HL-60 (cell line): ENCODE measurements around the gene FRZB.

Experiments used
- DNase-seq, 2 experiments: peaks; one replicate each; pipeline ENCODE4 v3.0.0-alpha.2; 2010 to 2020; ENCODE audit warnings: low read depth in 1 of 2, low spot score in 1 of 2
- H3K27ac ChIP-seq: fragments of 250-450 bp; sonication (Bioruptor Pico); replicated peaks from 2 replicates; pipeline ENCODE4 v1.5.1; 2020; ENCODE audit warnings: mild to moderate bottlenecking, moderate library complexity
- H3K27me3 ChIP-seq: fragments of 250-450 bp; sonication (Bioruptor Pico); 2 replicates; pipeline ENCODE4 v1.5.1; 2021; ENCODE audit warnings: mild to moderate bottlenecking, moderate library complexity; ENCODE audit not compliant: insufficient read depth, poor library complexity, severe bottlenecking
- H3K4me3 ChIP-seq: replicated peaks from 2 replicates; pipeline ENCODE4 v1.5.1; 2011; ENCODE audit warnings: mild to moderate bottlenecking, control low read depth, low read length; ENCODE audit not compliant: insufficient read depth
- GABPA ChIP-seq: IDR thresholded peaks from 2 replicates; pipeline ENCODE4 v1.6.1; 2012; ENCODE audit warnings: low read depth
- POLR2AphosphoS5 ChIP-seq: IDR thresholded peaks from 2 replicates; pipeline ENCODE4 v1.6.1; 2012; ENCODE audit warnings: low read depth
- REST ChIP-seq: IDR thresholded peaks from 2 replicates; pipeline ENCODE4 v1.6.1; 2012; ENCODE audit warnings: low read depth; ENCODE audit not compliant: insufficient replicate concordance
- SPI1 ChIP-seq: IDR thresholded peaks from 2 replicates; pipeline ENCODE4 v1.6.1; 2012; ENCODE audit warnings: low read depth, mild to moderate bottlenecking, borderline replicate concordance
- TF ChIP-seq, protein P1 (sequence below): IDR thresholded peaks from one replicate; pipeline ENCODE4 v1.5.1; 2011; ENCODE audit warnings: low read length, control low read depth, inconsistent platforms; ENCODE audit not compliant: insufficient read depth

The FRZB gene

DNA sequence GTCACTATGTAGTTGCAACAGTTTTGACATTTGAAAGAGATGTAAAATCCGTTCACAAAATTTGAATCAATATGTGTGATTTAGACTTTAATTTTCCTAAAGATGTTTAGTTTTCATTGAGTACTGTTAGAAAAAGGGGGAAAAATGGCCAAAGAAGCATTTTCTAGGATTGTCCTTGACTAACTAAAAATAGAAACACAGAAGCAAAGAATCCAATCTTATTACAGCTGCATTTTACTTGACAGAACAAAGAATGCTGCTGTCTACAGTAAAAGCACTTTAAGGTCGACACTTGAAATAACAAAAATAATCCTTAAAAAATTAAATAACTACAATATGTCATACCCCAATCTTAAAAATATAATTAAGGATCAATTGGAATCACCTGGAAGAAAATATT is 48.9 kb downstream of the FRZB start:
- DNase-seq, result no peak
- Histone ChIP-seq H3K4me3 (no peak overlapping the region), H3K27me3 (no peaks in the 10 kb centered on the region), H3K27ac (no peak overlapping the region)
- TF ChIP-seq POLR2AphosphoS5, result no peak
- no peak for TF ChIP-seq SPI1
- TF ChIP-seq GABPA, result no peak
- no peak for TF ChIP-seq REST
- TF ChIP-seq, protein P1, sequence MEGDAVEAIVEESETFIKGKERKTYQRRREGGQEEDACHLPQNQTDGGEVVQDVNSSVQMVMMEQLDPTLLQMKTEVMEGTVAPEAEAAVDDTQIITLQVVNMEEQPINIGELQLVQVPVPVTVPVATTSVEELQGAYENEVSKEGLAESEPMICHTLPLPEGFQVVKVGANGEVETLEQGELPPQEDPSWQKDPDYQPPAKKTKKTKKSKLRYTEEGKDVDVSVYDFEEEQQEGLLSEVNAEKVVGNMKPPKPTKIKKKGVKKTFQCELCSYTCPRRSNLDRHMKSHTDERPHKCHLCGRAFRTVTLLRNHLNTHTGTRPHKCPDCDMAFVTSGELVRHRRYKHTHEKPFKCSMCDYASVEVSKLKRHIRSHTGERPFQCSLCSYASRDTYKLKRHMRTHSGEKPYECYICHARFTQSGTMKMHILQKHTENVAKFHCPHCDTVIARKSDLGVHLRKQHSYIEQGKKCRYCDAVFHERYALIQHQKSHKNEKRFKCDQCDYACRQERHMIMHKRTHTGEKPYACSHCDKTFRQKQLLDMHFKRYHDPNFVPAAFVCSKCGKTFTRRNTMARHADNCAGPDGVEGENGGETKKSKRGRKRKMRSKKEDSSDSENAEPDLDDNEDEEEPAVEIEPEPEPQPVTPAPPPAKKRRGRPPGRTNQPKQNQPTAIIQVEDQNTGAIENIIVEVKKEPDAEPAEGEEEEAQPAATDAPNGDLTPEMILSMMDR, result no peak

DNA sequence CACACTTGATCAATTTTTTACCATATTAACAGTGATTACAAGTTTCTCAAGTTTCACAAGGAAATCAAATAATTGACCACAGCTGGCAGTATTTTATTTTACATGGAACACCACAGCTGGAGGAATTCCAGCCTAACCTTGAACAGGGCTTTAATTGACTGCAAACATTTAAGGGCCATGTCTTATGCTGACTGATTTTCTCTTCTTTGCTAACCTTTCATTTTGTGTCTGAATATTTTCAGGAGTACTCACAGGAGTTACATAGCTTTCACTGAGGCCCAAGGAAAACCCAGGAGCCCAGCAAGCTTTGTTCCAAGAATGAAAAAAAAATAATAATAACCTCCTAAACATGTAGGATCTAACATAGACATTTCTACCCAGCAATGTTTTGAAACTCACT is 49.6 kb downstream of the FRZB start:
- TF ChIP-seq GABPA (no peak), REST (no peak), SPI1 (no peak), POLR2AphosphoS5 (no peak)
- TF ChIP-seq, protein P1, result no peak
- Histone ChIP-seq H3K27me3 (no peaks in the 10 kb centered on the region), H3K4me3 (no peak overlapping the region), H3K27ac (no peak overlapping the region)
- DNase-seq, result no peak

DNA sequence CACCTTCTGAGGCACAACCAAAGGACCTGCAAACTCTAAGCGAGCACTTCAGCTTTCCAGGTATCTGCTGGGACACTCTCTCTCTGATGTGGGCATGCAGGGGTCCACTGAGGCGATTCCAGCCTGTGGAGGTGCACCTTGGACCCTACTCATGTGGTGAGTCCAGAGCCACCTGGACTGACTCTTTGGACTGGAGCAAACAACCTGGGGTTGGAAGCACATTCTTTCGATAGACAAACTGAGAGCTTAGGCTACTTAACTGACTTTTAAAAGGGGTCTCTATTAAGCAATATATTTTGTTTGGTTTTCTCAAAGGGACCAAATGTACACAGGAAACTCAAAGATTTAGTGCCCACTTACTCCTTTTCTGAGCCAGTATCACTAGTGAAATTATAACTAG is 51.6 kb downstream of the FRZB start:
- H3K4me3 ChIP-seq, result no peak overlapping the region
- no peak for DNase-seq
- TF ChIP-seq POLR2AphosphoS5 (no peak), REST (no peak), SPI1 (no peak), GABPA (no peak)
- TF ChIP-seq, protein P1, result no peak
- no peak overlapping the region for H3K27ac ChIP-seq
- H3K27me3 ChIP-seq, result no peaks in the 10 kb centered on the region
